Loucy (cell line): ENCODE measurements around the gene GIGYF2.

Experiments used
- CTCF ChIP-seq: fragments of 200-600 bp; sonication (generic); conservative IDR thresholded peaks from 2 replicates; pipeline ENCODE4 v1.5.1; 2014; ENCODE audit warnings: mild to moderate bottlenecking, antibody characterized with exemption, low read length
- EZH2phosphoT487 ChIP-seq: fragments of 200-600 bp; IDR thresholded peaks from 2 replicates; pipeline ENCODE4 v1.6.1; 2018; ENCODE audit warnings: antibody characterized with exemption, mild to moderate bottlenecking, moderate library complexity, borderline replicate concordance

- TF ChIP-seq CTCF (no peak), EZH2phosphoT487 (no peak)
Measured at GRCh38 chr2:232749331-232749730, 52.2 kb downstream of the GIGYF2 start.
